HEK293T (cell line): ENCODE results near the gene MEPCE.

ENCODE experiments used
- CTCF ChIA-PET: fragments of 350-600 bp; formaldehyde crosslinking; extraction: SDS; loops from one replicate; lab custom pipeline; 2021; ENCODE audit warnings: antibody characterized with exemption, inconsistent platforms; lab: Yijun Ruan, JAX
- POLR2A ChIA-PET: fragments of 350-600 bp; formaldehyde crosslinking; extraction: SDS; loops from one replicate; lab custom pipeline; 2020; ENCODE audit warnings: antibody characterized with exemption, inconsistent platforms; lab: Yijun Ruan, JAX
- DNase-seq: peaks from one replicate; pipeline ENCODE4 v3.0.0; 2012; ENCODE audit warnings: mixed read lengths; ENCODE audit errors: extremely low spot score
- ARNT ChIP-seq: fragments of 450-650 bp; IDR thresholded peaks from 2 replicates; pipeline ENCODE4 v1.6.1; 2017; ENCODE audit warnings: mild to moderate bottlenecking
- BHLHE40 ChIP-seq: fragments of 450-650 bp; IDR thresholded peaks from 2 replicates; pipeline ENCODE4 v1.6.1; 2016; ENCODE audit warnings: mild to moderate bottlenecking, moderate library complexity, borderline replicate concordance
- ELF4 ChIP-seq: fragments of 450-650 bp; IDR thresholded peaks from 2 replicates; pipeline ENCODE4 v1.6.1; 2017; ENCODE audit warnings: antibody characterized with exemption
- FOXM1 ChIP-seq: fragments of 450-650 bp; IDR thresholded peaks from 2 replicates; pipeline ENCODE4 v1.6.1; 2017; ENCODE audit warnings: mild to moderate bottlenecking, borderline replicate concordance
- L3MBTL2 ChIP-seq: fragments of 450-650 bp; conservative IDR thresholded peaks from 2 replicates; pipeline ENCODE4 v1.6.1; 2016; ENCODE audit warnings: mild to moderate bottlenecking
- LEF1 ChIP-seq: fragments of 450-650 bp; IDR thresholded peaks from 2 replicates; pipeline ENCODE4 v1.6.1; 2017; ENCODE audit warnings: mild to moderate bottlenecking, borderline replicate concordance
- NFRKB ChIP-seq: fragments of 450-650 bp; IDR thresholded peaks from 2 replicates; pipeline ENCODE4 v1.6.1; 2016; ENCODE audit warnings: mild to moderate bottlenecking, moderate library complexity
- TARDBP ChIP-seq: fragments of 450-650 bp; IDR thresholded peaks from 2 replicates; pipeline ENCODE4 v1.6.1; 2016

MEPCE gene

DNA sequence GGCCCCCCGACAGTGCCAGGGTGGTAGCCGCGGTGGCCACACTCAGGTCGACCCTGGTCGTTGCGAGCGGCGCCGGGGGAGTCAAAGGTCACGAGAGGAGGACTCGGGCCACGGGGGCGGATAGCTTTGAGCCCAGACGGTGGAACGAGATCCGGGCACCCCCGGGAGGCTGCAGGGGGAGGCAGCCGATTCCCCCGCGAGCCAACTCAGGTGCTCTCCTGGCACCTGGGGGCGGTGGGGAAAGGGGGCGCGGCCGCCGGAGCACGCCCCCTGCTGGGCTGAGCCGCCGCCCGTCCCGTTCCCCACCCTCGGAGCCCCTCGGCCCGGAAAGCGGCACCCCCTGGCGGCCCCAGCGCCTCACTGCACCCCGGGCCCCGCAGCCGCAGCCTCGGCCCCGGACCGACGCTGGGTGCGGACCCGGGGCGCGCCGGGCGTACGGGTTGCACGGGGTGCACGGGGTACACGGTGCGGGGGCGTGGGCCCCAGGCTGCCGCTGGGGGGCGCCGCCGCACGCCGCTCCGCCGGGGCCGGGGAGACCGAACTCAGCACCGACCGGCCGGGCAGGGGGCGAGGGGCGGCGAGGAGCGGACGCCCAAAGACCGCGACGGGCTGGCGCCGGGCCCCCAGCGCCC is 53.6 kb downstream of the MEPCE start:
- DNase-seq = peak; percentile 81
- ChIA-PET POLR2A (interaction anchor here (1.5 kb wide), 1 partner anchor 10 kb away, joined by 4 read pairs; no protein-coding TSS in a partner anchor), CTCF (interaction anchor here (0.6 to 1.6 kb wide), 11 partner anchors 9 to 190 kb away, joined by 3 to 6 read pairs (median 4); partner anchors contain the start of genes AGFG2 and FBXO24)
- TF ChIP-seq NFRKB (no peak), L3MBTL2 (no peak), ARNT (0 out of 2 replicates have a peak, but pooled peaks have one; percentile 26), TARDBP (no peak), ELF4 (no peak), LEF1 (no peak; the same call in 1 of the 2 replicates), BHLHE40 (no peak), FOXM1 (peak; percentile 56)
